HCT116 (cell line): ENCODE measurements around the gene AJUBA. TPM values are rescaled to one million over a fixed set of nuclear protein-coding genes. Genes with fewer than 3 reads are reported as not detected.

Source experiments
- ATAC-seq: fragments of 200-7000 bp; cut with Tn5 transposase; 2 replicates; pipeline ENCODE4 v1.9.1; 2020; ENCODE audit warnings: mild to moderate bottlenecking, moderate library complexity
- BruUV-seq: library from RNA; stranded (reverse); fragments of 400-500 nt; replicated peaks from 2 replicates; lab custom pipeline; 2021; lab: Mats Ljungman, UMichigan
- CTCF ChIA-PET: fragments of 300-600 bp; sonication (Branson Sonifier 250); formaldehyde crosslinking; loops from one replicate; lab custom pipeline; 2021; ENCODE audit warnings: antibody characterized with exemption; lab: Charles Lee
- POLR2A ChIA-PET: fragments of 300-600, 350-600 bp; sonication (Branson Sonifier 250); formaldehyde crosslinking; loops from one replicate; lab custom pipeline; 2021; ENCODE audit warnings: antibody characterized with exemption; lab: Charles Lee
- RAD21 ChIA-PET, 2 experiments: fragments of 300-600 bp; sonication (Branson Sonifier 250); formaldehyde crosslinking; loops; one replicate each; lab custom pipeline; 2023; ENCODE audit warnings: low total read pairs in 2 of 2; ENCODE audit not compliant: uncharacterized antibody in 2 of 2, unreplicated experiment in 2 of 2, low non-redundant PET in 1 of 2; lab: Charles Lee
- DNase-seq: peaks from one replicate; pipeline ENCODE4 v3.0.0-alpha.2; 2010; ENCODE audit warnings: low read depth, low spot score
- H2AFZ ChIP-seq: fragments of 200-600 bp; shearing (Covaris generic), sonication (generic); 2 replicates; pipeline ENCODE4 v1.6.1; 2017; ENCODE audit warnings: low read depth, mixed run types, mixed read lengths, antibody characterized with exemption, low read length; ENCODE audit not compliant: poor library complexity, severe bottlenecking
- H3K27ac ChIP-seq: 2 replicates; pipeline ENCODE4 v1.5.1; 2012; ENCODE audit warnings: low read depth, low read length
- H3K27me3 ChIP-seq: fragments of 200-600 bp; sonication (generic); 2 replicates; pipeline ENCODE4 v1.6.1; 2016; ENCODE audit warnings: mixed run types, low read length, mixed read lengths; ENCODE audit not compliant: insufficient read depth
- H3K36me3 ChIP-seq, 2 experiments: fragments of 200-500 bp in 1 of 2; fragments of 200-600 bp in 1 of 2; sonication (Bioruptor generic) in 1 of 2; sonication (generic) in 1 of 2; 2 replicates each; pipeline versions ENCODE4 v1.5.1 to v1.6.1; 2014 to 2016; ENCODE audit warnings: low read length in 2 of 2, inconsistent platforms in 1 of 2, mixed read lengths in 1 of 2, mixed run types in 1 of 2; ENCODE audit not compliant: insufficient read depth in 2 of 2, control insufficient read depth in 1 of 2
- H3K4me1 ChIP-seq, 2 experiments: fragments of 200-600 bp in 1 of 2; sonication (generic) in 1 of 2; 2 replicates each; pipeline versions ENCODE4 v1.5.1 to v1.6.1; 2012 to 2017; ENCODE audit warnings: low read length in 2 of 2, inconsistent platforms in 1 of 2, mild to moderate bottlenecking in 1 of 2, mixed read lengths in 1 of 2, mixed run types in 1 of 2, moderate library complexity in 1 of 2; ENCODE audit not compliant: insufficient read depth in 2 of 2, control insufficient read depth in 1 of 2
- H3K4me2 ChIP-seq: fragments of 200-600 bp; sonication (generic); 2 replicates; pipeline ENCODE4 v1.6.1; 2017; ENCODE audit warnings: mixed run types, low read length, mixed read lengths
- H3K4me3 ChIP-seq, 2 experiments: fragments of 200-600 bp in 1 of 2; sonication (generic) in 1 of 2; replicated peaks in 1 of 2; 2 replicates each; pipeline ENCODE4 v1.5.1; 2011 to 2016; ENCODE audit warnings: low read length in 2 of 2, control low read depth in 1 of 2, low read depth in 1 of 2, mild to moderate bottlenecking in 1 of 2, mixed read lengths in 1 of 2, mixed run types in 1 of 2
- H3K79me2 ChIP-seq: fragments of 200-600 bp; sonication (generic); 2 replicates; pipeline ENCODE4 v1.6.1; 2017; ENCODE audit warnings: mild to moderate bottlenecking, mixed run types, low read length, moderate library complexity, mixed read lengths; ENCODE audit not compliant: insufficient read depth
- H3K9ac ChIP-seq: fragments of 200-600 bp; sonication (generic); 2 replicates; pipeline ENCODE4 v1.6.1; 2016; ENCODE audit warnings: low read length, mixed read lengths
- H3K9me2 ChIP-seq: fragments of 200-600 bp; sonication (generic), shearing (Covaris generic); 2 replicates; pipeline ENCODE4 v1.6.1; 2017; ENCODE audit warnings: mixed run types, mild to moderate bottlenecking, moderate library complexity; ENCODE audit not compliant: insufficient read depth
- H3K9me3 ChIP-seq, 2 experiments: fragments of 200-500 bp in 1 of 2; fragments of 200-600 bp in 1 of 2; sonication (Bioruptor generic) in 1 of 2; sonication (generic) in 1 of 2; 2 replicates each; pipeline ENCODE4 v1.6.1; 2014 to 2017; ENCODE audit warnings: low read length in 2 of 2, mixed read lengths in 2 of 2, inconsistent platforms in 1 of 2, low read depth in 1 of 2, mild to moderate bottlenecking in 1 of 2, mixed run types in 1 of 2, moderate library complexity in 1 of 2; ENCODE audit not compliant: control insufficient read depth in 1 of 2, insufficient read depth in 1 of 2
- H4K20me1 ChIP-seq: fragments of 200-600 bp; sonication (generic), shearing (Covaris generic); 2 replicates; pipeline ENCODE4 v1.6.1; 2017; ENCODE audit warnings: mixed run types, mild to moderate bottlenecking, moderate library complexity; ENCODE audit not compliant: insufficient read depth
- CBX3 ChIP-seq: IDR thresholded peaks from 2 replicates; pipeline ENCODE4 v1.6.1; 2012; ENCODE audit warnings: low read depth
- EGR1 ChIP-seq: IDR thresholded peaks from 2 replicates; pipeline ENCODE4 v1.6.1; 2012; ENCODE audit warnings: low read depth
- ELF1 ChIP-seq: IDR thresholded peaks from 2 replicates; pipeline ENCODE4 v1.6.1; 2012; ENCODE audit warnings: low read depth, borderline replicate concordance
- EZH2phosphoT487 ChIP-seq: fragments of 200-600 bp; IDR thresholded peaks from 2 replicates; pipeline ENCODE4 v1.6.1; 2018; ENCODE audit warnings: antibody characterized with exemption, borderline replicate concordance
- FOSL1 ChIP-seq: IDR thresholded peaks from 2 replicates; pipeline ENCODE4 v1.6.1; 2012; ENCODE audit warnings: low read depth
- JUND ChIP-seq: IDR thresholded peaks from 2 replicates; pipeline ENCODE4 v1.6.1; 2012
- POLR2A ChIP-seq: IDR thresholded peaks from 2 replicates; pipeline ENCODE4 v1.7.0; 2011; ENCODE audit warnings: borderline replicate concordance; ENCODE audit not compliant: insufficient read depth, insufficient read length; ENCODE audit errors: extremely low read depth
- POLR2AphosphoS5 ChIP-seq: IDR thresholded peaks from 2 replicates; pipeline ENCODE4 v1.6.1; 2011; ENCODE audit warnings: mild to moderate bottlenecking, low read depth, low read length, moderate library complexity
- SIN3A ChIP-seq: IDR thresholded peaks from 2 replicates; pipeline ENCODE4 v1.6.1; 2012; ENCODE audit warnings: low read depth
- SP1 ChIP-seq: IDR thresholded peaks from 2 replicates; pipeline ENCODE4 v1.6.1; 2012; ENCODE audit warnings: low read depth
- TCF7L2 ChIP-seq: IDR thresholded peaks from 2 replicates; pipeline ENCODE4 v1.7.0; 2011; ENCODE audit warnings: borderline replicate concordance, inconsistent platforms; ENCODE audit not compliant: insufficient read depth, insufficient read length; ENCODE audit errors: extremely low read depth
- YY1 ChIP-seq: IDR thresholded peaks from 2 replicates; pipeline ENCODE4 v1.6.1; 2011; ENCODE audit warnings: low read length, low read depth, moderate library complexity, mild to moderate bottlenecking; ENCODE audit not compliant: insufficient replicate concordance; ENCODE audit errors: extremely low read depth
- ZFX ChIP-seq: fragments of 450-650 bp; IDR thresholded peaks from 2 replicates; pipeline ENCODE4 v1.6.1; 2017
- ZNF274 ChIP-seq: fragments of 200-500 bp; sonication (Bioruptor generic); IDR thresholded peaks from 2 replicates; pipeline ENCODE4 v1.6.1; 2014; ENCODE audit warnings: mild to moderate bottlenecking, low read depth, low read length, inconsistent platforms
- intact Hi-C: fragments of 100-400 bp; cut with micrococcal nuclease; formaldehyde crosslinking; loops from 2 replicates; pipeline ENCODE4 v1.10.0; 2022
- total RNA-seq: library from RNA; stranded (reverse); gene quantifications from one replicate; pipeline ENCODE4 v1.2.1, GENCODE V29; 2021; ENCODE audit not compliant: unreplicated experiment
- TF ChIP-seq, protein P1 (sequence below): IDR thresholded peaks from 2 replicates; pipeline ENCODE4 v1.6.1; 2011; ENCODE audit warnings: mild to moderate bottlenecking, low read length, moderate library complexity; ENCODE audit not compliant: insufficient replicate concordance; ENCODE audit errors: extremely low read depth
- TF ChIP-seq, protein P2 (sequence below): IDR thresholded peaks from 2 replicates; pipeline ENCODE4 v1.6.1; 2012

The AJUBA gene
- total RNA-seq, 1 experiment from 2014 or later: 39.7 TPM

GRCh38 chr14:22980672-22981089 lies 1.7 kb downstream of the AJUBA start:
- no peak for TF ChIP-seq ELF1
- peak; percentile 34; the same call in 1 of the 2 replicates for TF ChIP-seq POLR2AphosphoS5
- Histone ChIP-seq H3K79me2 (peaks cover 53% of the 10 kb centered on the region), H3K9me2 (no peaks in the 10 kb centered on the region), H3K27ac (peak overlapping the region; percentile 95), H4K20me1 (no peaks in the 10 kb centered on the region), H3K9me3 (no peaks in the 10 kb centered on the region), H3K4me1 (peaks cover 46 to 56% of the 10 kb centered on the region in 2 experiments), H3K4me2 (peak overlapping the region; percentile 97), H3K27me3 (no peaks in the 10 kb centered on the region), H3K36me3 (peaks cover 0 to 5% of the 10 kb centered on the region in 2 experiments; a peak in 1 of 4 replicates), H3K4me3 (peak overlapping the region; percentile 77 to 83), H3K9ac (peak overlapping the region; percentile 90), H2AFZ (no peak overlapping the region)
- ChIA-PET POLR2A (interaction anchor here (2.2 kb wide), 1 partner anchor 26 kb away, joined by 10 read pairs; no protein-coding TSS in a partner anchor), RAD21 (interaction anchor here in 1 of 2 experiments (1.0 kb wide), 1 partner anchor 214 kb away, joined by 3 read pairs; the partner anchor contains the start of gene OXA1L), CTCF (interaction anchor here (1.3 to 7.6 kb wide), 2 partner anchors 50 to 78 kb away, joined by 5 to 175 read pairs; partner anchors contain the start of gene CDH24)
- intact Hi-C loops: loop anchor here (10.0 kb wide), 2 partner anchors 324 to 596 kb away; partner anchors contain the start of genes BCL2L2 and PPP1R3E
- peak; percentile 53 for ATAC-seq
- BruUV-seq: no TSS peak
- DNase-seq: no peak

- H3K9me3 ChIP-seq: no peaks in the 10 kb centered on the region
- H3K4me3 ChIP-seq: peak overlapping the region; percentile 77 to 83
- RAD21 ChIA-PET: no interaction called here
- peak overlapping the region; percentile 95 for H3K27ac ChIP-seq
- POLR2A ChIA-PET: no interaction called here
- H3K9me2 ChIP-seq: no peaks in the 10 kb centered on the region
- intact Hi-C loops: loop anchor here (10.0 kb wide), 2 partner anchors 325 to 595 kb away; partner anchors contain the start of genes BCL2L2 and PPP1R3E
- no peaks in the 10 kb centered on the region for H4K20me1 ChIP-seq
- peaks cover 0 to 9% of the 10 kb centered on the region in 2 experiments; a peak in 1 of 4 replicates for H3K36me3 ChIP-seq
- H3K4me2 ChIP-seq: peak overlapping the region; percentile 97
- peaks cover 53% of the 10 kb centered on the region for H3K79me2 ChIP-seq
- H2AFZ ChIP-seq: no peak overlapping the region
- DNase-seq (no peak), ATAC-seq (no peak)
- no peaks in the 10 kb centered on the region for H3K27me3 ChIP-seq
- H3K4me1 ChIP-seq: peaks cover 52 to 61% of the 10 kb centered on the region in 2 experiments
- TSS peak; percentile 51 for BruUV-seq
- CTCF ChIA-PET: interaction anchor here (7.6 kb wide), 1 partner anchor 79 kb away, joined by 175 read pairs; the partner anchor contains the start of gene CDH24
- H3K9ac ChIP-seq: peak overlapping the region; percentile 90
- TF ChIP-seq SIN3A (no peak), ELF1 (no peak), JUND (no peak), POLR2A (no peak), YY1 (no peak), TCF7L2 (no peak), SP1 (no peak), EGR1 (no peak), ZNF274 (no peak), FOSL1 (no peak), ZFX (no peak), CBX3 (no peak), EZH2phosphoT487 (no peak)
- TF ChIP-seq, protein P1, sequence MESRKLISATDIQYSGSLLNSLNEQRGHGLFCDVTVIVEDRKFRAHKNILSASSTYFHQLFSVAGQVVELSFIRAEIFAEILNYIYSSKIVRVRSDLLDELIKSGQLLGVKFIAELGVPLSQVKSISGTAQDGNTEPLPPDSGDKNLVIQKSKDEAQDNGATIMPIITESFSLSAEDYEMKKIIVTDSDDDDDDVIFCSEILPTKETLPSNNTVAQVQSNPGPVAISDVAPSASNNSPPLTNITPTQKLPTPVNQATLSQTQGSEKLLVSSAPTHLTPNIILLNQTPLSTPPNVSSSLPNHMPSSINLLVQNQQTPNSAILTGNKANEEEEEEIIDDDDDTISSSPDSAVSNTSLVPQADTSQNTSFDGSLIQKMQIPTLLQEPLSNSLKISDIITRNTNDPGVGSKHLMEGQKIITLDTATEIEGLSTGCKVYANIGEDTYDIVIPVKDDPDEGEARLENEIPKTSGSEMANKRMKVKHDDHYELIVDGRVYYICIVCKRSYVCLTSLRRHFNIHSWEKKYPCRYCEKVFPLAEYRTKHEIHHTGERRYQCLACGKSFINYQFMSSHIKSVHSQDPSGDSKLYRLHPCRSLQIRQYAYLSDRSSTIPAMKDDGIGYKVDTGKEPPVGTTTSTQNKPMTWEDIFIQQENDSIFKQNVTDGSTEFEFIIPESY: no peak
- TF ChIP-seq, protein P2, sequence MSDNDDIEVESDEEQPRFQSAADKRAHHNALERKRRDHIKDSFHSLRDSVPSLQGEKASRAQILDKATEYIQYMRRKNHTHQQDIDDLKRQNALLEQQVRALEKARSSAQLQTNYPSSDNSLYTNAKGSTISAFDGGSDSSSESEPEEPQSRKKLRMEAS: no peak
These were observed 2.5 kb downstream of the AJUBA start for GRCh38 chr14:22979748-22980392.
